ENCODE measurements around the gene NDUFS1.
"Not testable (repeated sequence)": the region's sequence is repeated elsewhere in the genome, so short reads cannot be mapped to it uniquely, and the experiment has no call there.

NDUFS1 gene

DNA sequence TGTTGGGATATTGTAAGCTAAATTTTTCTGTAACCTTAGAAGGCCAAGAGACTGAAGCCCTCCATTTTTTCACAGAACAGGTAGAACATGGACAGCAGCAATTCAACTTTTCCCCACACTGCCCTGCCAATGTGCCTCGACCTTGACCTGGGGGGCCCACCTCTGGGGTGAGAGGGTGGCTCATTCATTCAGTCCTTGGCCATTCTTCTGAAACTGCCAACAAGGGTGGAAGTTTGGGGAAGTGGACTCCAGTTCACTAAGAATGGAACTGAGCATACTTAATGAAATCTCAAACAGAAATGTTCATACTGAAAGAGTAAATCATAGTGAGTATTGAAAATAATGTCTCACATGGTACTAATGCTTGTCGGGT is 1.5 kb upstream of the NDUFS1 start:
- H3K4me3 ChIP-seq (replicated peaks; ENCODE audit: low read depth, low read length) = peak overlapping the region; percentile 95
- no peak for TF ChIP-seq CTCF (IDR thresholded peaks at IDR 0.05; ENCODE audit: low read depth, low read length, missing control alignments)
- DNase-seq (ENCODE audit: extremely low read depth, low read depth) = no peak

GRCh38 chr2:206160125-206160806 is 1.0 kb upstream of the NDUFS1 start:
- no peak for DNase-seq (ENCODE audit: extremely low read depth, low read depth)
- H3K4me3 ChIP-seq (replicated peaks; ENCODE audit: low read depth, low read length) = peak overlapping the region; percentile 95
- TF ChIP-seq CTCF (IDR thresholded peaks at IDR 0.05; ENCODE audit: low read depth, low read length, missing control alignments) = no peak

GRCh38 chr2:206158563-206159345 is 490 bp downstream of the NDUFS1 start:
- DNase-seq (ENCODE audit: extremely low read depth, low read depth) = no peak
- no peak for TF ChIP-seq CTCF (IDR thresholded peaks at IDR 0.05; ENCODE audit: low read depth, low read length, missing control alignments)
- peak overlapping the region; percentile 95 for H3K4me3 ChIP-seq (replicated peaks; ENCODE audit: low read depth, low read length)

- H3K4me3 ChIP-seq (replicated peaks; ENCODE audit: low read depth, low read length) = not testable (repeated sequence)
Measured at GRCh38 chr2:206157014-206157413, 2.2 kb downstream of the NDUFS1 start.

DNA sequence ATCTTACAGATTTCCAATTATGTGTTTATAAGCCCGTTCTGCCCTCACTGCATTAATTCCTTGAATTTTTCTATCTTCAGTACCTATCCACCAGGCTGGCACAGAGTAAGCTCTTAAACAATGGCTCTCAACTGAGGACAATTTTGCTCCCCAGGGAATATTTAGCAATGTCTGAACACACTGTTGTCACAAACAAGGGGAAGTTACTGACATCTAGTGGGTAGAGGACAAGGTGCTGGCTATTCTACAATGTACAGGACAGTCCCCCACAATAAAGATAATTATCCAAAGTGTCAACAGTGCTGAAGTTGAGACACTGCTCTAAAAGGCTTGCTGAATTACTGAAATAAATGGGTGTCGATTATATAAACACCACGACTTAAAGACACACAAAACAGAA is 5.0 kb downstream of the NDUFS1 start:
- H3K4me3 ChIP-seq (replicated peaks; ENCODE audit: low read depth, low read length) = no peak overlapping the region
- TF ChIP-seq CTCF (IDR thresholded peaks at IDR 0.05; ENCODE audit: low read depth, low read length, missing control alignments) = no peak
- no peak for DNase-seq (ENCODE audit: extremely low read depth, low read depth)

More at GRCh38 chr2:206157014-206157413, 2.2 kb downstream of the NDUFS1 start:
- not testable (repeated sequence) for DNase-seq (ENCODE audit: extremely low read depth, low read depth)

DNA sequence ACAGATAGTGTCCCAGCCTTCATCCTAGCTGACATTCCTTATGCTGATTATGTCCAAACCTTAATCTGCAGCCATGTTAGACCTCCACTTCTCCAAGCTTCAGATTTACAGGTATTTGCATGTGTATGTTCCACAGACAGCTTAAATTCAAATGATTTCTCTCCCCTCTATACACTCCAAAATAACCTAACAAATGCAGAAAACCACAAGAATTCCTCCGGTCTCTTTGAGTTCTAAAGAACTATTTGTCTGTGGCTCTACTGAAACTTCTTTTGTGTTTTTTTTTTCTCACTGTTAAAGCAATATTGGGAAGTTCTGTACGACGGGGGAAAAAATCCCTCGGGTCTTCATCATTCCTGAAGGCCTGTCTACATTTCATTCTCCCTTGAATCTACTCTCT is 8.6 kb downstream of the NDUFS1 start:
- no peak for DNase-seq (ENCODE audit: extremely low read depth, low read depth)
- H3K4me3 ChIP-seq (replicated peaks; ENCODE audit: low read depth, low read length) = no peak overlapping the region
- TF ChIP-seq CTCF (IDR thresholded peaks at IDR 0.05; ENCODE audit: low read depth, low read length, missing control alignments) = no peak

DNA sequence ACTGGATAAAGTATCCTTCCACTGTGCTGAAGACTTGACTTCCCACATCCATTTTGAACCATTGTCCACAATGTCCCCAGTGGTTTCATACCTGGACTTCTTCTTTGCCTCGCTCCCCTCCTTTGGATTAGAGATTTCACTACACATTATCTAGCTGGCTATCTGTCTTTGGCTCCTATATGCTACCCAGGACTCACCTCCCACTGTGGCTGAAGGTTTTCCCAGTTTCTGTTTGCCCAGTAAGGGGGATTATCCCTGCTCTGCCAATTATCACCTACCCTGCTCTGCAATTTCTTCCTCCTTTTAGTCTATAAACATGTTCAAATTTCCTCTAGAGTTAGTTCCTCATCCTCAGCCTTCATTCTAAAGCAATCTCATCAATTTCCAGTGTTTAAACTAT is 9.1 kb downstream of the NDUFS1 start:
- no peak overlapping the region for H3K4me3 ChIP-seq (replicated peaks; ENCODE audit: low read depth, low read length)
- DNase-seq (ENCODE audit: extremely low read depth, low read depth) = no peak
- no peak for TF ChIP-seq CTCF (IDR thresholded peaks at IDR 0.05; ENCODE audit: low read depth, low read length, missing control alignments)
